IMR-90 (cell line): ENCODE measurements around the gene TOMM22. TPM values are rescaled to one million over a fixed set of nuclear protein-coding genes. Genes with fewer than 3 reads are reported as not detected.

Experiments used
- ATAC-seq: fragments of 200-7000 bp; cut with Tn5 transposase; 2 replicates; pipeline ENCODE4 v1.9.1; 2020; ENCODE audit warnings: low read depth, mild to moderate bottlenecking, moderate library complexity
- BruUV-seq: library from RNA; stranded (reverse); fragments of 400-500 nt; replicated peaks from 2 replicates; lab custom pipeline; 2021; lab: Mats Ljungman, UMichigan
- CTCF ChIA-PET: fragments of 300-600 bp; formaldehyde crosslinking; extraction: SDS; loops from one replicate; lab custom pipeline; 2021; ENCODE audit warnings: antibody characterized with exemption; lab: Yijun Ruan, JAX
- POLR2A ChIA-PET: fragments of 300-600 bp; sonication (Branson Sonifier 250); formaldehyde crosslinking; loops from one replicate; lab custom pipeline; 2022; ENCODE audit warnings: antibody characterized with exemption; ENCODE audit not compliant: unreplicated experiment; lab: Charles Lee
- DNase-seq: peaks from one replicate; pipeline ENCODE4 v3.0.0; 2013
- H2AFZ ChIP-seq: replicated peaks from 2 replicates; pipeline ENCODE3; 2013; ENCODE audit warnings: low read length, mild to moderate bottlenecking; ENCODE audit not compliant: poor library complexity
- H2AK5ac ChIP-seq: 2 replicates; pipeline ENCODE4 v1.6.1; 2013; ENCODE audit warnings: low read depth, low read length, inconsistent platforms
- H2AK9ac ChIP-seq: replicated peaks from 2 replicates; pipeline ENCODE3; 2013; ENCODE audit warnings: mild to moderate bottlenecking, low read depth, low read length, moderate library complexity; ENCODE audit not compliant: poor library complexity
- H2BK120ac ChIP-seq: 2 replicates; pipeline ENCODE4 v1.6.1; 2013; ENCODE audit warnings: low read depth, low read length, inconsistent platforms
- H2BK15ac ChIP-seq: 3 replicates; pipeline ENCODE4 v1.6.1; 2013; ENCODE audit warnings: low read depth, low read length, inconsistent platforms
- H2BK20ac ChIP-seq: 2 replicates; pipeline ENCODE4 v1.6.1; 2013; ENCODE audit warnings: low read depth, mild to moderate bottlenecking, inconsistent platforms, low read length, moderate library complexity
- H2BK5ac ChIP-seq: 2 replicates; pipeline ENCODE4 v1.6.1; 2013; ENCODE audit warnings: mild to moderate bottlenecking, low read depth, low read length, inconsistent platforms; ENCODE audit not compliant: poor library complexity, severe bottlenecking
- H3K14ac ChIP-seq: replicated peaks from 2 replicates; pipeline ENCODE4 v1.6.1; 2013; ENCODE audit warnings: low read depth, low read length, inconsistent platforms
- H3K18ac ChIP-seq: 2 replicates; pipeline ENCODE4 v1.6.1; 2013; ENCODE audit warnings: low read depth, low read length, control low read depth
- H3K23ac ChIP-seq: 2 replicates; pipeline ENCODE4 v1.6.1; 2013; ENCODE audit warnings: low read depth, low read length, inconsistent platforms
- H3K27ac ChIP-seq: 2 replicates; pipeline ENCODE4 v1.5.1; 2013; ENCODE audit warnings: mild to moderate bottlenecking, control low read depth, low read length; ENCODE audit not compliant: insufficient read depth
- H3K27me3 ChIP-seq: 2 replicates; pipeline ENCODE4 v1.6.1; 2013; ENCODE audit warnings: low read length; ENCODE audit not compliant: control insufficient read depth, insufficient read depth
- H3K36me3 ChIP-seq: 2 replicates; pipeline ENCODE4 v1.6.1; 2013; ENCODE audit warnings: low read length, mixed read lengths; ENCODE audit not compliant: control insufficient read depth, insufficient read depth
- H3K4ac ChIP-seq: 2 replicates; pipeline ENCODE4 v1.6.1; 2013; ENCODE audit warnings: low read depth, low read length, inconsistent platforms
- H3K4me1 ChIP-seq: 2 replicates; pipeline ENCODE4 v1.6.1; 2013; ENCODE audit warnings: low read length, mixed read lengths; ENCODE audit not compliant: control insufficient read depth, insufficient read depth
- H3K4me2 ChIP-seq: 2 replicates; pipeline ENCODE4 v1.6.1; 2013; ENCODE audit warnings: low read depth, mild to moderate bottlenecking, control low read depth, low read length, moderate library complexity
- H3K4me3 ChIP-seq: 2 replicates; pipeline ENCODE4 v1.5.1; 2013; ENCODE audit warnings: low read depth, mild to moderate bottlenecking, control low read depth, low read length, moderate library complexity; ENCODE audit not compliant: insufficient read depth
- H3K56ac ChIP-seq: 2 replicates; pipeline ENCODE4 v1.6.1; 2013; ENCODE audit warnings: low read length, inconsistent platforms; ENCODE audit not compliant: insufficient read depth; ENCODE audit errors: extremely low read depth
- H3K79me1 ChIP-seq, 2 experiments: 2 replicates each; pipeline ENCODE4 v1.6.1; 2013; ENCODE audit warnings: low read length in 2 of 2, inconsistent platforms in 1 of 2, low read depth in 1 of 2
- H3K9ac ChIP-seq: 2 replicates; pipeline ENCODE4 v1.6.1; 2013; ENCODE audit warnings: low read depth, low read length, control low read depth
- H3K9me1 ChIP-seq: 2 replicates; pipeline ENCODE4 v1.6.1; 2013; ENCODE audit warnings: low read length, inconsistent platforms; ENCODE audit not compliant: insufficient read depth
- H3K9me3 ChIP-seq: 2 replicates; pipeline ENCODE4 v1.6.1; 2013; ENCODE audit warnings: low read length; ENCODE audit not compliant: control insufficient read depth, insufficient read depth
- H4K20me1 ChIP-seq: 2 replicates; pipeline ENCODE4 v1.6.1; 2013; ENCODE audit warnings: low read length, inconsistent platforms; ENCODE audit not compliant: insufficient read depth
- H4K5ac ChIP-seq: 2 replicates; pipeline ENCODE4 v1.6.1; 2013; ENCODE audit warnings: mild to moderate bottlenecking, low read depth, low read length, control low read depth
- H4K8ac ChIP-seq, 2 experiments: 2 replicates each; pipeline ENCODE4 v1.6.1; 2013; ENCODE audit warnings: low read depth in 2 of 2, low read length in 2 of 2, control low read depth in 1 of 2, inconsistent platforms in 1 of 2
- H4K91ac ChIP-seq: 2 replicates; pipeline ENCODE4 v1.6.1; 2013; ENCODE audit warnings: low read depth, low read length, inconsistent platforms; ENCODE audit not compliant: insufficient read depth
- BHLHE40 ChIP-seq: fragments of 150-350 bp; IDR thresholded peaks from 2 replicates; pipeline ENCODE4 v1.6.1; 2016; ENCODE audit warnings: mild to moderate bottlenecking, low read depth, low read length
- CEBPB ChIP-seq: IDR thresholded peaks from 2 replicates; pipeline ENCODE4 v1.6.1; 2012; ENCODE audit warnings: low read depth, low read length, improper control_type of control experiment
- CHD1 ChIP-seq: IDR thresholded peaks from 2 replicates; pipeline ENCODE4 v1.6.1; 2012; ENCODE audit warnings: low read depth, low read length, improper control_type of control experiment
- CTCF ChIP-seq: conservative IDR thresholded peaks from 2 replicates; pipeline ENCODE4 v1.5.1; 2012; ENCODE audit warnings: mild to moderate bottlenecking, low read depth, low read length, improper control_type of control experiment
- ELK1 ChIP-seq: fragments of 150-350 bp; IDR thresholded peaks from 2 replicates; pipeline ENCODE4 v1.6.1; 2016; ENCODE audit warnings: low read depth, mild to moderate bottlenecking, low read length, moderate library complexity, borderline replicate concordance
- FOS ChIP-seq: fragments of 150-350 bp; IDR thresholded peaks from 2 replicates; pipeline ENCODE4 v1.6.1; 2016; ENCODE audit warnings: low read depth, low read length
- MAFK ChIP-seq: IDR thresholded peaks from 2 replicates; pipeline ENCODE4 v1.6.1; 2012; ENCODE audit warnings: low read depth, low read length, improper control_type of control experiment
- MAZ ChIP-seq: IDR thresholded peaks from 2 replicates; pipeline ENCODE4 v1.6.1; 2012; ENCODE audit warnings: low read depth, mild to moderate bottlenecking, low read length, improper control_type of control experiment, moderate library complexity, borderline replicate concordance
- RAD21 ChIP-seq: IDR thresholded peaks from 2 replicates; pipeline ENCODE4 v1.6.1; 2012; ENCODE audit warnings: low read length, improper control_type of control experiment
- RFX5 ChIP-seq: IDR thresholded peaks from 2 replicates; pipeline ENCODE4 v1.8.0; 2012; ENCODE audit warnings: low read depth, mild to moderate bottlenecking, low read length, moderate library complexity
- SMC3 ChIP-seq: fragments of 150-350 bp; IDR thresholded peaks from 2 replicates; pipeline ENCODE4 v1.6.1; 2016; ENCODE audit warnings: low read depth, mild to moderate bottlenecking, antibody characterized with exemption, low read length, moderate library complexity
- WGBS, 2 experiments: methylation state at CpG; one replicate each; pipeline versions ENCODE4 v1.1.5 to v1.1.7; 2013; ENCODE audit warnings: missing lambda C conversion rate in 2 of 2; ENCODE audit not compliant: insufficient read length in 1 of 2; ENCODE audit errors: extremely low coverage in 2 of 2; 5-methylcytosine and 5-hydroxymethylcytosine counted together
- dilution Hi-C: fragments of 300-500 bp; cut with HindIII; formaldehyde crosslinking; loops from one replicate; pipeline ENCODE4 v1.14.3; 2018; ENCODE audit warnings: low sequenced_read_pairs; ENCODE audit not compliant: unreplicated experiment
- in situ Hi-C: fragments of 300-500 bp; cut with MboI; formaldehyde crosslinking; loops from 3 replicates; pipeline ENCODE4 v1.14.3; 2019; ENCODE audit warnings: low sequenced_read_pairs, inconsistent platforms, mixed read lengths
- intact Hi-C: fragments of 100-400 bp; cut with micrococcal nuclease; formaldehyde crosslinking; loops from 2 replicates; pipeline ENCODE4 v1.10.0; 2022
- polyA plus RNA-seq, 3 experiments: library from polyadenylated mRNA; depleted of rRNA; stranded (reverse); fragments of >200 nt; gene quantifications; 2 replicates each; pipeline ENCODE4 v1.2.3, GENCODE V29; 2012; ENCODE audit warnings: low replicate concordance in 1 of 3
- total RNA-seq: library from RNA; depleted of rRNA; stranded (reverse); fragments of >200 nt; gene quantifications from 2 replicates; pipeline ENCODE4 v1.2.3, GENCODE V29; 2012

TOMM22 gene
- total and polyA plus RNA-seq, 2 of the 4 experiments (the other 2 are of a cell fraction): 38.7 to 78.0 TPM

GRCh38 chr22:38727530-38728451 is 46.0 kb downstream of the TOMM22 start:
- no peak overlapping the region for H2AK9ac ChIP-seq
- no peaks in the 10 kb centered on the region for H3K4me1 ChIP-seq
- H3K79me1 ChIP-seq: peaks cover 5 to 27% of the 10 kb centered on the region in 2 experiments; a peak in 3 of 4 replicates
- no peak overlapping the region for H4K91ac ChIP-seq
- H3K4me2 ChIP-seq: no peak overlapping the region
- no peak for TF ChIP-seq BHLHE40
- TF ChIP-seq ELK1: no peak
- TF ChIP-seq CTCF: no peak
- no peak for TF ChIP-seq SMC3
- TF ChIP-seq MAZ: no peak
- no peak for TF ChIP-seq MAFK
- TF ChIP-seq FOS: no peak
- TF ChIP-seq RFX5: no peak
- TF ChIP-seq CHD1: no peak
- TF ChIP-seq CEBPB: no peak
- no peak for TF ChIP-seq RAD21
- intact Hi-C loops: no loop called here
- 0 out of 2 replicates have a peak, but pooled peaks cover 3% of the 10 kb centered on the region for H3K9me1 ChIP-seq
- H3K14ac ChIP-seq: no peak overlapping the region
- ATAC-seq (no peak), DNase-seq (no peak)
- peaks cover 85% of the 10 kb centered on the region for H3K36me3 ChIP-seq
- H3K27ac ChIP-seq: no peak overlapping the region
- H3K56ac ChIP-seq: no peak overlapping the region
- ChIA-PET POLR2A (no interaction called here), CTCF (interaction anchor here (1.4 kb wide), 1 partner anchor 9 kb away, joined by 3 read pairs; no protein-coding TSS in a partner anchor)
- H2AK5ac ChIP-seq: no peak overlapping the region
- H4K8ac ChIP-seq: no peak overlapping the region
- no peak overlapping the region for H2AFZ ChIP-seq
- dilution Hi-C loops: no loop called here
- no peak overlapping the region for H3K4me3 ChIP-seq
- no peaks in the 10 kb centered on the region; the same call in 1 of the 2 replicates for H4K20me1 ChIP-seq
- no TSS peak for BruUV-seq
- WGBS, 2 experiments: 100% methylated on average over 6 of the region's 15 CpGs; no CpG with 5 or more reads in 1 of the 2 experiments
- in situ Hi-C loops: no loop called here
- H2BK5ac ChIP-seq: no peak overlapping the region
- H2BK15ac ChIP-seq: no peak overlapping the region
- H4K5ac ChIP-seq: no peak overlapping the region
- H2BK20ac ChIP-seq: no peak overlapping the region
- H3K23ac ChIP-seq: no peak overlapping the region
- no peaks in the 10 kb centered on the region for H3K9me3 ChIP-seq
- no peak overlapping the region for H3K9ac ChIP-seq
- no peak overlapping the region for H2BK120ac ChIP-seq
- H3K18ac ChIP-seq: no peak overlapping the region
- H3K4ac ChIP-seq: no peak overlapping the region
- H3K27me3 ChIP-seq: no peaks in the 10 kb centered on the region
